GM19023 (cell line): ENCODE measurements around the gene OR10AD1.
"Not testable (repeated sequence)": the region's sequence is repeated elsewhere in the genome, so short reads cannot be mapped to it uniquely, and the experiment has no call there.

Experiments used
- ATAC-seq: cut with Tn5 transposase; IDR thresholded peaks from one replicate; pipeline ENCODE4 v1.9.1; 2021; ENCODE audit warnings: mild to moderate bottlenecking, moderate library complexity; ENCODE audit not compliant: unreplicated experiment

Gene OR10AD1, protein sequence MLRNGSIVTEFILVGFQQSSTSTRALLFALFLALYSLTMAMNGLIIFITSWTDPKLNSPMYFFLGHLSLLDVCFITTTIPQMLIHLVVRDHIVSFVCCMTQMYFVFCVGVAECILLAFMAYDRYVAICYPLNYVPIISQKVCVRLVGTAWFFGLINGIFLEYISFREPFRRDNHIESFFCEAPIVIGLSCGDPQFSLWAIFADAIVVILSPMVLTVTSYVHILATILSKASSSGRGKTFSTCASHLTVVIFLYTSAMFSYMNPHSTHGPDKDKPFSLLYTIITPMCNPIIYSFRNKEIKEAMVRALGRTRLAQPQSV

DNA sequence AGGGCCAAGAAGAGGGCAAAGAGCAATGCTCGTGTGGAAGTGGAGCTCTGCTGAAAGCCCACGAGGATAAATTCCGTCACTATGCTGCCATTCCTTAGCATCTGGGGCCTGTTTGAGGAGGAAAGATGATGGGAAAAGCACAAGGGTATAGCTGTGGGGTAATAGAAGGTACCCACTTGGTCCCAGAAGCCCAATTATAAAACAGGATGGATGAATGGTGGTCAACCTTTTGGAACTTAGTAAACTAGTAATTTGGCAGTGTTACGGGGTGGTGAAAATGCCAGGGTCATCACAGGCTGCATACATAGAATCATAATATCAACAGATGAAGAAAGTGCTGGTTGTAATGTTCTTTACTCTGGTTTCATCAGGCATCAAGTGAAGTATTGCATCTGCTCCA, at the start of gene OR10AD1:
Gene OR10AD1 (minus strand): TSS at position 101 of the 400 bp plus-strand sequence. CDS start 0 bp downstream, at position 101.
- no peak for ATAC-seq

- ATAC-seq, result no peak
Measured at GRCh38 chr12:48247181-48247966, 44.3 kb upstream of the OR10AD1 start.

- no peak for ATAC-seq
Measured at GRCh38 chr12:48237162-48237561, 34.1 kb upstream of the OR10AD1 start.

- no peak for ATAC-seq
Measured at GRCh38 chr12:48235796-48236333, 32.8 kb upstream of the OR10AD1 start.

DNA sequence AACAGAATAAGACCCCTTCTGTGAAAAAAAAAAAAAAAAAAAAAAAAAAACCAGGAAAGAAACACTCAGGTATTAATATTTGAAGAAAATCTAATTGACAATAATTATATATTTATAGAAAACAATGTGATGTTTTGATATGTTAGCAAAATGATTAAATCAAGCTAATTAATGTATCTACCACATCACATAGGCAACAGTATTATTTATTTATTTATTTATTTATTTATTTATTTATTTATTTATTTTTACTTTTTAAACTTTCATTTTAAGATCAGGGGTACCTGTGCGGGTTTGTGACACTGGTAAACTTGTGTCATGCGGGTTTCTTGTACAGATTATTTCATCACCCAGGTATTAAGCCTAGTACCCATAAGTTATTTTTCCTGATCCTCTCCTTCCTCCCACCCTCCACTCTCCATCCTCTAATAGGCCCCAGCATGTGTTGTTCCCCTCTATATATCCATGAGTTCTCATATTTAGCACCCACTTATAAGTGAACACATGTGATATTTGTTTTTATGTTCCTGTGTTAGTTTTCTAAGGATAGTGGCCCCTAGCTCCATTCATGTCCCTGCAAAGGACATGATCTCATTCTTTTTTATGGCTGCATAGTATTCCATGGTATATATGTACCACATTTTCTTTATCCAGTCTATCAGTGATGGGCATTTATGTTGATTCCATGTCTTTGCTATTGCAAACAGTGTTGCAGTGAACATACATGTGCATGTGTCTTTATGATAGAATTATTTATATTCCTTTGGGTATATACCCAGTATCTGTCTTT, 28.3 kb upstream of the OR10AD1 start:
- not testable (repeated sequence) for ATAC-seq

DNA sequence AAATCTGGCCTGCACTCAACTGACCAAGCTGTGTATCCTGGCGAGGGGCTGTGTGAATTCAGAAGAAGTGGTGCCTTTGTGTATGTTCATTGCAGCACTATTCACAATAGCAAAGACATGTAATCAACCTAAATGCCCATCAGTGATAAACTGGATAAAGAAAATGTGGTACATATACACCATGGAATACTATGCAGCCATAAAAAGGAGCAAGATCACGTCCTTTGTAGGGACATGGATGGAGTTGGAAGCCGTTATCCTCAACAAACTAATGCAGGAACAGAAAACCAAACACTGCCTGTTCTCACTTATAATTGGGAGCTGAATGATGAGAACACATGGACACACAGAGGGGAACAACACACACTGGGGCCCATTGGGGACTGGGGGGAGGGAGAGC, 21.4 kb upstream of the OR10AD1 start:
- ATAC-seq, result not testable (repeated sequence)

GRCh38 chr12:48221645-48222044, 18.6 kb upstream of the OR10AD1 start:
- ATAC-seq, result no peak

DNA sequence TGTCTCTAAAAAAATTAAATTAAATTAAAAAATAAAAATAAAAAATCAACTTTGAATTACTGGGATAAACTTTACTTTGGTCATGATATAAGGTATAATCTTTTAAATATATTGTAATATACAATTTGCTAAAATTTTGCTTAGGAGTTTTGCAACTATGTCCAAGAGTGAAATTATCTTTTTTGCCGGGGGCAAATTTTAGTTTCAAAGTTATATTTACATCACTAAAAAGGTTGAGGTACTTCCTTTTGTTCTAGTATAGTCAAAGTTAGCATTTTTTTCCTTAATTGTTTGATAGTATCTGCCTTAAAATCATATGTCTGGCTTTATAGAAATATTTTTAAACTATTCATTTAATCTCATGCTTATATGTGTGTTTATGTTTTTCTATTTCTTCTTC, 17.6 kb upstream of the OR10AD1 start:
- no peak for ATAC-seq

DNA sequence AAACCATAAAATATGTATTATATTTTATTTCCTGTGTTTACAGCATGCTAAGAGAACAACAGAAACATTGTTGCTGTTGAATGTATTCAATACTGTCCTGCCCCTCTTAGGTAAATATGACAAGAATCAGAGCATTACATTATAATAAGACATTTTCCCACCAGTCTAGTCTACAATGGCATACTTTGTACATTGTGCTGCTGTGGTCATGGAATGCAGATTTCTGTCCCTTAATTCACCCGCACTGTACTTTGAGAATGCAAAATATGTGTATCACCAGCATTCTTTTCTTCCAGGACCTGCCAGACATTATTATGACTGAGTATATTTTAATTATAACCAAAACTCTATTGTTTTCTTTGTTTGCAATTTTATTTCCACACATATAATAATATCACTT, 16.5 kb upstream of the OR10AD1 start:
- ATAC-seq, result no peak

- no peak for ATAC-seq
Measured at GRCh38 chr12:48216785-48217184, 13.7 kb upstream of the OR10AD1 start.

DNA sequence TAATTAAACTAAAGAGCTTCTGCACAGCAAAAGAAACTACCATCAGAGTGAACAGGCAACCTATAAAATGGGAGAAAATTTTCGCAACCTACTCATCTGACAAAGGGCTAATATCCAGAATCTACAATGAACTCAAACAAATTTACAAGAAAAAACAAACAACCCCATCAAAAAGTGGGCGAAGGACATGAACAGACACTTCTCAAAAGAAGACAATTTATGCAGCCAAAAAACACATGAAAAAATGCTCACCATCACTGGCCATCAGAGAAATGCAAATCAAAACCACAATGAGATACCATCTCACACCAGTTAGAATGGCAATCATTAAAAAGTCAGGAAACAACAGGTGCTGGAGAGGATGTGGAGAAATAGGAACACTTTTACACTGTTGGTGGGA, 6.4 kb upstream of the OR10AD1 start:
- not testable (repeated sequence) for ATAC-seq

GRCh38 chr12:48202766-48203165, 326 bp downstream of the OR10AD1 start:
- no peak for ATAC-seq

GRCh38 chr12:48201516-48201915, 1.6 kb downstream of the OR10AD1 start:
- ATAC-seq, result no peak

- ATAC-seq, result no peak
Measured at GRCh38 chr12:48201091-48201490, 2.0 kb downstream of the OR10AD1 start.

- ATAC-seq, result no peak
Measured at GRCh38 chr12:48199774-48200221, 3.3 kb downstream of the OR10AD1 start.

DNA sequence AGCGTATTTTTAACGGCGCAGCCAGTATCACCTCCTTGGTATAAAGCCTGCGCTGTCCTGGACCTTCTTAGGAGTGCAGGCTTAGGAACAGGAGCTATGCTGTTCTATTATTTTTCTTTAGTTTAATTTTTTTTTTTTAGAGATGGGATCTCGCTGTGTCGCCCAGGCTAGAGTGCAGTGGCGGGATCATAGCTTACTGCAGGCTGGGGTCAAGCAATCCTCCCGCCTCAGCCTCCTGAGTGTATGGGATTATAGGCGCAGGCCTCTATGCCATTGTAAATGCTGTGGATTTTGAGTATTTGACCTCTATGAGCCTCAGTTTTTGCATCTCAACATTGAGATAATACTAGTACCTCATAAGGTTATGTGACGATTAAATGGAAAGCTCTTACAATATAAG, 4.1 kb downstream of the OR10AD1 start:
- no peak for ATAC-seq

- peak; percentile 11 for ATAC-seq
Measured at GRCh38 chr12:48198672-48198971, 4.5 kb downstream of the OR10AD1 start.

DNA sequence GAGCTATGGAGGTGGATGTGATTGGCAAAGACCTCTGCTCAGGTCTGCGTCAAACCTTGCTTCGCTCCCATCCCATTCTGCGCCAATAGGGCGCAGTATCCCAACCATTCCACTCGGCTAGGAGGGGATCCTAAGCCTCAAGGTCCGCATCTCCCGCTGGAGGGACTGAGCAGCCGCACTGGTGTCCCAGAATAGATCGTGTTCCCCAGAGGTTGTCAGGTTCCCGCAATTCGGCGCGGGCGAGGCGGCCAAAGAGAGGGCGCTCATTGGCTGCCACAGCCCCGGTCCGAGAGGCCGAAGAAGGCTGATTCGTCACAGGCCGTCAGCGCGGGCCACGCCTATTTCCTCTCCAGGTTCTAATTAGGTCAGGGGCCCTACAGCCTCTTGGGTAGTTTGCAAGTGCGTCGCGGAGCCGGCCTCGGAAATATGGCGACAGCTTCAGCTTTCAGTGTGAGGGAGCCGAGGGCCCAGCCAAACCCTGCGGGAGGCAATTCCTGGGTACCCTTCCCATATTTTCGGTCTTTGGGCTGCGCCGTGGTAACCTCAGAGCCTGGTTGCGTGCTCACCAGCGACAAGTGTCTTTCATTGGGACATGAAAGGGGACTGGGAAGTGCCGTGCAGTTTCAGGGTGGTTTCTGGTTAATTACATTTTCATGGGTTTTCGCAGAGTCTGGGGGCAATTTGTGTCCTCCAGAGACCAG, 5.0 kb downstream of the OR10AD1 start:
- ATAC-seq, result peak; percentile 100

GRCh38 chr12:48197549-48197970, 5.5 kb downstream of the OR10AD1 start:
- ATAC-seq, result peak; percentile 14

GRCh38 chr12:48194799-48195201, 8.3 kb downstream of the OR10AD1 start:
- no peak for ATAC-seq

- no peak for ATAC-seq
Measured at GRCh38 chr12:48193623-48194022, 9.5 kb downstream of the OR10AD1 start.
